ENCODE data around the gene CLDN24.

CLDN24 gene

DNA sequence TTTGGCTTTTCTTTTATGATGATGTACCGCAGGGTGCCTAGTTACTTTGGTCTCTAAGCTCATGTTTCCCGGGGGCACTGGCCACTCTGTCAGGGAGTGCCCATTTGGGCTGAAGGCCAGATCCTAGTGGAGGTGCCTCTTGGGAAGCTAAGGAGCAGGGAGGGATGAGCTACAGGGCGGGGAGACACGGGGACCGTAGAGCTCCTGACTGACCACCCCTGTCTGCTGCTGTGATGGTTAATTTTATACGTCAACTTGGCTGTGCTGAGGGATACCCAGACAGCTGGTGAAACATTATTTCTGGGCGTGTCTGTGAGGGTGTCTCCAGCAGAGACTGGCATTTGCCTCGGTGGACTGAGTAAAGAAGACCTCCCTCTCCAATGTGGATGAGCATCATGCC, 24.9 kb upstream of the CLDN24 start:
- Histone ChIP-seq H3K4ac (ENCODE audit: low read depth in 1 of 2, low read length in 2 of 2) (no peak overlapping the region), H3K9ac (ENCODE audit: low read length) (no peak overlapping the region), H4K8ac (ENCODE audit: low read length) (no peak overlapping the region), H3K18ac (ENCODE audit: low read depth in 1 of 2, low read length in 2 of 2) (no peak overlapping the region), H4K91ac (ENCODE audit: low read length) (no peak overlapping the region), H3K36me3 (ENCODE audit: control insufficient read depth in 1 of 2, insufficient read depth in 2 of 2, low read depth in 1 of 2, low read length in 2 of 2) (no peaks in the 10 kb centered on the region), H2BK12ac (ENCODE audit: low read length in 2 of 2) (no peak overlapping the region), H2BK5ac (ENCODE audit: low read depth, low read length, poor library complexity, severe bottlenecking) (no peak overlapping the region), H2AK5ac (ENCODE audit: low read length, severe bottlenecking) (no peak overlapping the region), H3K79me1 (replicated peaks; ENCODE audit: low read length, poor library complexity, severe bottlenecking) (no peaks in the 10 kb centered on the region), H3K27ac (ENCODE audit: low read length, poor library complexity, severe bottlenecking) (no peak overlapping the region), H2AFZ (ENCODE audit: low read depth, low read length) (no peak overlapping the region), H3K23ac (ENCODE audit: low read length in 2 of 2) (no peak overlapping the region), H3K9me3 (ENCODE audit: control insufficient read depth, low read length) (no peaks in the 10 kb centered on the region), H3K27me3 (ENCODE audit: control insufficient read depth in 1 of 2, insufficient read depth in 1 of 2, low read length in 2 of 2) (peaks cover 0 to 11% of the 10 kb centered on the region in 2 experiments), H2BK120ac (ENCODE audit: low read depth, low read length) (no peak overlapping the region), H3K4me1 (ENCODE audit: control insufficient read depth, insufficient read depth, low read depth, low read length) (peaks cover 7% of the 10 kb centered on the region), H2BK15ac (ENCODE audit: low read depth, poor library complexity, severe bottlenecking) (no peak overlapping the region), H3K4me2 (ENCODE audit: low read length, poor library complexity, severe bottlenecking) (no peak overlapping the region), H3K4me3 (ENCODE audit: insufficient read depth in 1 of 2, low read depth in 1 of 2, low read length in 2 of 2) (no peak overlapping the region), H3K14ac (ENCODE audit: low read length in 2 of 2) (no peak overlapping the region)
- WGBS: 98% methylated on average over 8 of the region's 8 CpGs
- no peak for DNase-seq

DNA sequence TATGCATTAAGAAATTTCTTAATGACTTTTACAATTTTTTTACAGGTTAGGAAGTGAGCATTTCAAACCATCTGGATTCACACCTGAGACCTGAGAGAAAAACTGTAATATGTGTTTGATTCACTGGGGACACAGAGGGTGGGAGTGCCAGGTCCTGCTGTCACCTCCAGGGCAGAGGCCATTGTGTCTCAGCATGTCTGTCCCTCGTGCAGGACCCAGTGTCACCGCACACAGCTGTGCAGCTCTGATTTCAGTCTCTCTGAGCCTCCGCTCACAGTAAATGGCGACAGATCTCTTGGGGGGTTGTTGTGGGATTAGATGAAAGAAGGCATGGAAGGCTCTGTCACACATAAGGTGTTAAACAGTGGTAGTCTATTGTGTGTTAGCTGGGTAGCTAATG, 23.0 kb upstream of the CLDN24 start:
- Histone ChIP-seq H3K27me3 (ENCODE audit: control insufficient read depth in 1 of 2, insufficient read depth in 1 of 2, low read length in 2 of 2) (peaks cover 0 to 3% of the 10 kb centered on the region in 2 experiments), H3K4me2 (ENCODE audit: low read length, poor library complexity, severe bottlenecking) (no peak overlapping the region), H3K9me3 (ENCODE audit: control insufficient read depth, low read length) (no peaks in the 10 kb centered on the region), H3K14ac (ENCODE audit: low read length in 2 of 2) (no peak overlapping the region), H2BK12ac (ENCODE audit: low read length in 2 of 2) (no peak overlapping the region), H3K4me1 (ENCODE audit: control insufficient read depth, insufficient read depth, low read depth, low read length) (peaks cover 7% of the 10 kb centered on the region), H2BK120ac (ENCODE audit: low read depth, low read length) (no peak overlapping the region), H4K8ac (ENCODE audit: low read length) (no peak overlapping the region), H2AK5ac (ENCODE audit: low read length, severe bottlenecking) (no peak overlapping the region), H3K4ac (ENCODE audit: low read depth in 1 of 2, low read length in 2 of 2) (no peak overlapping the region), H2BK15ac (ENCODE audit: low read depth, poor library complexity, severe bottlenecking) (no peak overlapping the region), H3K27ac (ENCODE audit: low read length, poor library complexity, severe bottlenecking) (no peak overlapping the region), H3K23ac (ENCODE audit: low read length in 2 of 2) (no peak overlapping the region), H3K4me3 (ENCODE audit: insufficient read depth in 1 of 2, low read depth in 1 of 2, low read length in 2 of 2) (no peak overlapping the region), H2AFZ (ENCODE audit: low read depth, low read length) (no peak overlapping the region), H4K91ac (ENCODE audit: low read length) (no peak overlapping the region), H2BK5ac (ENCODE audit: low read depth, low read length, poor library complexity, severe bottlenecking) (no peak overlapping the region), H3K79me1 (replicated peaks; ENCODE audit: low read length, poor library complexity, severe bottlenecking) (no peaks in the 10 kb centered on the region), H3K36me3 (ENCODE audit: control insufficient read depth in 1 of 2, insufficient read depth in 2 of 2, low read depth in 1 of 2, low read length in 2 of 2) (no peaks in the 10 kb centered on the region), H3K9ac (ENCODE audit: low read length) (no peak overlapping the region), H3K18ac (ENCODE audit: low read depth in 1 of 2, low read length in 2 of 2) (no peak overlapping the region)
- no peak for DNase-seq
- WGBS: 96% methylated on average over 4 of the region's 4 CpGs

DNA sequence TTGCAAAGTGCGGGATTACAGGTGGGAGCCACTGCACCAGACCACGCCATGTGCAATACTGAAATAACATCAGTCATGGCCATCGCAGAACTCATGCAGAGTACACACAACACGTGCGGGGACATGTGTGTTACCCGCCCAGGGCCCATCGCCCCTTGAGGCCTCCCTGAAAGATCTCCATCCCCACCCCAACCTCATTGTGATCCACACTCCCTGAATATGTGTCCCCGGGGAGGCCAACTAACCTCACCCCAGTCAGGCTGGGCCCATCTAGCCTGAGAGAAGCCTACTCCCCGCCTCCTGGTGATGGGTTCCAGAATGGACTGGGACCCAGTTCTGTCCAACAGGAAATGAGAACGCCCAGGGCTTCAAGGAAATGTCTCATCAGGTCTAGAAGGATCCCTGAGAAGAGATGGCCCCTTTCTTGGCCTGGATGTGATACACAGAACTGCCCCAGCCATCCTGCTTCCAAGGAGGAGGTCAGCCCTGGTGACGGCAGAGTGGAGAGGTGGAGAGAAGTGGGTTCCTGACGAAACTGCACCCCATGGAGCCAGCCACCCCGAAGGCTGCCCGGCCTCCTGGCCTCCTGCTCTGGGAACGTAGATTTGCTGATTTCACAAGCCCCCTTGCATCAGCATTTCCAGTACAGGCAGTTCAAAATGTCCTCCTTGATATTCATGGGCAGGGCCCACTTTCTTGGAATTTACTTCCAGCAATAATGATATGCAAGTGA, 22.5 kb upstream of the CLDN24 start:
- Histone ChIP-seq H4K8ac (ENCODE audit: low read length) (peak overlapping the region; percentile 33), H3K4me1 (ENCODE audit: control insufficient read depth, insufficient read depth, low read depth, low read length) (peaks cover 7% of the 10 kb centered on the region), H3K18ac (ENCODE audit: low read depth in 1 of 2, low read length in 2 of 2) (no peak overlapping the region), H2BK5ac (ENCODE audit: low read depth, low read length, poor library complexity, severe bottlenecking) (no peak overlapping the region), H3K23ac (ENCODE audit: low read length in 2 of 2) (no peak overlapping the region), H3K79me1 (replicated peaks; ENCODE audit: low read length, poor library complexity, severe bottlenecking) (no peaks in the 10 kb centered on the region), H2BK120ac (ENCODE audit: low read depth, low read length) (no peak overlapping the region), H3K14ac (ENCODE audit: low read length in 2 of 2) (no peak overlapping the region), H3K4ac (ENCODE audit: low read depth in 1 of 2, low read length in 2 of 2) (no peak overlapping the region), H4K91ac (ENCODE audit: low read length) (no peak overlapping the region), H3K27me3 (ENCODE audit: control insufficient read depth in 1 of 2, insufficient read depth in 1 of 2, low read length in 2 of 2) (peaks cover 0 to 3% of the 10 kb centered on the region in 2 experiments), H3K4me3 (ENCODE audit: insufficient read depth in 1 of 2, low read depth in 1 of 2, low read length in 2 of 2) (peak overlapping the region in 1 of 2 experiments; percentile 25), H2AFZ (ENCODE audit: low read depth, low read length) (no peak overlapping the region), H2BK12ac (ENCODE audit: low read length in 2 of 2) (peak overlapping the region in 1 of 2 experiments; percentile 28), H3K4me2 (ENCODE audit: low read length, poor library complexity, severe bottlenecking) (no peak overlapping the region), H3K9me3 (ENCODE audit: control insufficient read depth, low read length) (no peaks in the 10 kb centered on the region), H3K27ac (ENCODE audit: low read length, poor library complexity, severe bottlenecking) (no peak overlapping the region), H2AK5ac (ENCODE audit: low read length, severe bottlenecking) (no peak overlapping the region), H2BK15ac (ENCODE audit: low read depth, poor library complexity, severe bottlenecking) (no peak overlapping the region), H3K36me3 (ENCODE audit: control insufficient read depth in 1 of 2, insufficient read depth in 2 of 2, low read depth in 1 of 2, low read length in 2 of 2) (no peaks in the 10 kb centered on the region), H3K9ac (ENCODE audit: low read length) (no peak overlapping the region)
- WGBS: 96% methylated on average over 15 of the region's 15 CpGs
- DNase-seq: no peak

DNA sequence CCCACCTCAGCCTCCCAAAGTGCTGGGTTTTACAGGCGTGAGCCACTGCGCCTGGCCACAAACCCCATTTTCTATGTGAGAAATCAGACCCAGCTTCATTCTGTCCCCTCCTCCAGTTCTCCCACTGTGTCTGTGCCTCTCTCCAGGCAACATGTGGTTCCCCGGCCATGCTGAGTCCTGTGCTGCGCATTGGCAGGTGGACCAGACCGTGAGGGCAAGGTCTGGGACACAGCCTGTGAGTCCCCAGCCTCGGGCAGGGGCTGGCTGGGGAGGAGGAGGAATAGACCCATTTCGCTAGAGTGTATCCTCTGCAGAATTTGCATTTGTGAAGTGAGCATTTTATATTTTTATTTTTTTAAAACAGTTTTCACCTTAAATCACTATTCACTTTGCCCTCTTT, 21.5 kb upstream of the CLDN24 start:
- Histone ChIP-seq H4K8ac (ENCODE audit: low read length) (no peak overlapping the region), H2BK120ac (ENCODE audit: low read depth, low read length) (no peak overlapping the region), H3K23ac (ENCODE audit: low read length in 2 of 2) (no peak overlapping the region), H3K27ac (ENCODE audit: low read length, poor library complexity, severe bottlenecking) (no peak overlapping the region), H4K91ac (ENCODE audit: low read length) (no peak overlapping the region), H2BK15ac (ENCODE audit: low read depth, poor library complexity, severe bottlenecking) (no peak overlapping the region), H2AK5ac (ENCODE audit: low read length, severe bottlenecking) (no peak overlapping the region), H3K4ac (ENCODE audit: low read depth in 1 of 2, low read length in 2 of 2) (no peak overlapping the region), H3K27me3 (ENCODE audit: control insufficient read depth in 1 of 2, insufficient read depth in 1 of 2, low read length in 2 of 2) (peaks cover 0 to 3% of the 10 kb centered on the region in 2 experiments), H2BK5ac (ENCODE audit: low read depth, low read length, poor library complexity, severe bottlenecking) (no peak overlapping the region), H3K4me3 (ENCODE audit: insufficient read depth in 1 of 2, low read depth in 1 of 2, low read length in 2 of 2) (no peak overlapping the region), H2BK12ac (ENCODE audit: low read length in 2 of 2) (no peak overlapping the region), H3K9ac (ENCODE audit: low read length) (no peak overlapping the region), H3K18ac (ENCODE audit: low read depth in 1 of 2, low read length in 2 of 2) (no peak overlapping the region), H3K4me2 (ENCODE audit: low read length, poor library complexity, severe bottlenecking) (no peak overlapping the region), H3K79me1 (replicated peaks; ENCODE audit: low read length, poor library complexity, severe bottlenecking) (no peaks in the 10 kb centered on the region), H3K36me3 (ENCODE audit: control insufficient read depth in 1 of 2, insufficient read depth in 2 of 2, low read depth in 1 of 2, low read length in 2 of 2) (no peaks in the 10 kb centered on the region), H3K14ac (ENCODE audit: low read length in 2 of 2) (no peak overlapping the region), H2AFZ (ENCODE audit: low read depth, low read length) (no peak overlapping the region), H3K9me3 (ENCODE audit: control insufficient read depth, low read length) (no peaks in the 10 kb centered on the region), H3K4me1 (ENCODE audit: control insufficient read depth, insufficient read depth, low read depth, low read length) (peaks cover 6% of the 10 kb centered on the region)
- no peak for DNase-seq
- WGBS: 97% methylated on average over 4 of the region's 7 CpGs
